Gastroesophageal sphincter (tissue), 4 donors: ENCODE results near the gene ADAM12. TPM values are rescaled to one million over a fixed set of nuclear protein-coding genes. Genes with fewer than 3 reads are reported as not detected.

Experiments used
- ATAC-seq: fragments of 150-250 bp; one replicate; pipeline ENCODE4 v1.9.1; 2016; ENCODE audit warnings: mild to moderate bottlenecking, moderate library complexity
- H3K27ac ChIP-seq, 4 donors: fragments of 200-600 bp; sonication (generic) in 3 of 4; 1 replicate in 3 of 4; 2 replicates in 1 of 4; pipeline ENCODE4 v1.5.1; 2016 to 2019
- H3K27me3 ChIP-seq: fragments of 200-600 bp; sonication (generic); one replicate; pipeline ENCODE4 v1.5.1; 2019
- H3K36me3 ChIP-seq, 2 donors: fragments of 200-600 bp; sonication (generic); one replicate each; pipeline ENCODE4 v1.5.1; 2019; ENCODE audit warnings: control low read depth in 1 of 2
- H3K4me1 ChIP-seq, 3 donors: fragments of 200-600 bp; sonication (generic); 1 replicate in 2 of 3; 2 replicates in 1 of 3; pipeline ENCODE4 v1.5.1; 2016 to 2019; ENCODE audit warnings: control low read depth in 2 of 3
- H3K4me3 ChIP-seq, 2 donors: fragments of 200-600 bp; sonication (generic); one replicate each; pipeline ENCODE4 v1.5.1; 2019; ENCODE audit warnings: mild to moderate bottlenecking in 1 of 2, moderate library complexity in 1 of 2
- H3K9me3 ChIP-seq, 3 donors: fragments of 200-600 bp; sonication (generic); one replicate each; pipeline ENCODE4 v1.5.1; 2017 to 2019; ENCODE audit warnings: control low read depth in 2 of 3
- EP300 ChIP-seq: sonication (generic); formaldehyde crosslinking; IDR thresholded peaks from one replicate; pipeline ENCODE4 v1.6.1; 2017; ENCODE audit warnings: antibody characterized with exemption, mild to moderate bottlenecking
- POLR2A ChIP-seq, 2 donors: fragments of 450-650 bp; IDR thresholded peaks; one replicate each; pipeline ENCODE4 v1.6.1; 2017; ENCODE audit warnings: antibody characterized with exemption in 2 of 2, mild to moderate bottlenecking in 2 of 2, moderate library complexity in 1 of 2
- POLR2AphosphoS5 ChIP-seq: sonication (generic); formaldehyde crosslinking; IDR thresholded peaks from one replicate; pipeline ENCODE4 v1.6.1; 2017; ENCODE audit warnings: antibody characterized with exemption
- WGBS, 2 donors: methylation state at CpG; one replicate each; pipeline ENCODE4 v1.1.5; 2018; ENCODE audit warnings: low coverage in 1 of 2; 5-methylcytosine and 5-hydroxymethylcytosine counted together
- total RNA-seq, 4 donors: library from RNA; depleted of rRNA; stranded (reverse); fragments of >200 nt; gene quantifications; one replicate each; pipeline ENCODE4 v1.1.0, GENCODE V29; 2016
- TF ChIP-seq, protein P1 (sequence below), 4 experiments: fragments of 200-600 bp in 2 of 4; fragments of 450-650 bp in 2 of 4; sonication (generic) in 1 of 4; IDR thresholded peaks; one replicate each; pipeline ENCODE4 v1.5.1; 2017 to 2019; ENCODE audit warnings: antibody characterized with exemption in 4 of 4, mild to moderate bottlenecking in 2 of 4, moderate library complexity in 2 of 4

ADAM12 gene
- total RNA-seq, 4 donors from 2014 or later = 0.27 to 1.2 (median 0.89) TPM

GRCh38 chr10:126110489-126111180, 277.6 kb downstream of the ADAM12 start:
- Histone ChIP-seq H3K9me3 (no peaks in the 10 kb centered on the region), H3K27ac (no peak overlapping the region), H3K27me3 (peaks cover 22% of the 10 kb centered on the region), H3K4me3 (no peak overlapping the region), H3K4me1 (no peaks in the 10 kb centered on the region), H3K36me3 (no peaks in the 10 kb centered on the region)
- TF ChIP-seq POLR2AphosphoS5 = no peak
- no peak for TF ChIP-seq EP300
- TF ChIP-seq, protein P1, sequence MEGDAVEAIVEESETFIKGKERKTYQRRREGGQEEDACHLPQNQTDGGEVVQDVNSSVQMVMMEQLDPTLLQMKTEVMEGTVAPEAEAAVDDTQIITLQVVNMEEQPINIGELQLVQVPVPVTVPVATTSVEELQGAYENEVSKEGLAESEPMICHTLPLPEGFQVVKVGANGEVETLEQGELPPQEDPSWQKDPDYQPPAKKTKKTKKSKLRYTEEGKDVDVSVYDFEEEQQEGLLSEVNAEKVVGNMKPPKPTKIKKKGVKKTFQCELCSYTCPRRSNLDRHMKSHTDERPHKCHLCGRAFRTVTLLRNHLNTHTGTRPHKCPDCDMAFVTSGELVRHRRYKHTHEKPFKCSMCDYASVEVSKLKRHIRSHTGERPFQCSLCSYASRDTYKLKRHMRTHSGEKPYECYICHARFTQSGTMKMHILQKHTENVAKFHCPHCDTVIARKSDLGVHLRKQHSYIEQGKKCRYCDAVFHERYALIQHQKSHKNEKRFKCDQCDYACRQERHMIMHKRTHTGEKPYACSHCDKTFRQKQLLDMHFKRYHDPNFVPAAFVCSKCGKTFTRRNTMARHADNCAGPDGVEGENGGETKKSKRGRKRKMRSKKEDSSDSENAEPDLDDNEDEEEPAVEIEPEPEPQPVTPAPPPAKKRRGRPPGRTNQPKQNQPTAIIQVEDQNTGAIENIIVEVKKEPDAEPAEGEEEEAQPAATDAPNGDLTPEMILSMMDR (IDR thresholded peaks at IDR 0.05) = no peak
- no peak for TF ChIP-seq POLR2A (IDR thresholded peaks at IDR 0.05)
- WGBS, 2 donors = 25 to 31% methylated on average over 5 of the region's 5 CpGs
- ATAC-seq = no peak

DNA sequence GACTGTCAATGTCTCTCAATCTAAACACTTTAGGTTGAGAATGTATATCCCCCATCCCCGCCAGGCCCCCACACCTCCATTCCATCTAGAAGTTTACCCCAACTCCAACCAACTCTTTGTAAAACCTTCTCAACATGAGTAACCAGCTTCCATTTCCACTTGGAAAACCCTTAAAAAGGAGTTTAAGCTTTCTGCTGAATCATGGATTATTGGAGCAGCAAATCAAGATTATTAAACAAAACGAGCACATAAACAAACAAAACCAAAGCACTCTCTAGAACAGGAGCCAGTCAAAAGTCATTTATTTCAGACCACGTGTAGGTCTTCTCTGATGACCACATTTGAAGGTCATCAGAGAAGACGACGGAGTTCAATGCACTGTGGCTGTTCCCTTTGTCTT, 278.4 kb downstream of the ADAM12 start:
- Histone ChIP-seq H3K27me3 (peaks cover 22% of the 10 kb centered on the region), H3K27ac (no peak overlapping the region), H3K4me1 (no peaks in the 10 kb centered on the region), H3K4me3 (no peak overlapping the region), H3K9me3 (no peaks in the 10 kb centered on the region), H3K36me3 (no peaks in the 10 kb centered on the region)
- 60 to 81% methylated on average over 4 to 5 of the region's 5 CpGs for WGBS, 2 donors
- no peak for ATAC-seq
- TF ChIP-seq POLR2AphosphoS5 (no peak), EP300 (no peak), POLR2A (IDR thresholded peaks at IDR 0.05) (no peak)
- TF ChIP-seq, protein P1 (IDR thresholded peaks at IDR 0.05) = no peak

DNA sequence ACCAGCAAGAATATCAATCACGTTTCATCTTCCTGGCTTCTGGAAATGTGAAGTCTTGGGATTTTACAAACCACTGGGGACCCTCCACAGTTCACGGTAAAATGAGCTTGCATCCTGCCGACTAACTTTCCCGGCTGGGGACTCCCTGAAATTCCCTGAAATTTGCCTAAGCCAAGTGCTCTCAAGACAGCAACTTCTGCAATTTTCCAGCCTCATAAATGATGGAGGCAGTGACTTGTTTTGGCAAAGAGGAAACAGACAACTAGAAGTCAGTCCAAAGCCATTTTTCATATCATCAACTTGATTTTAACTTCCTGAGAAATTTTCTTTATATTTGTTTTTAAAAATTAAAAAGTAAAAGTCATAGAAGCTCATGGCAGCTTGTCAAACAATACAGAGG, 279.6 kb downstream of the ADAM12 start:
- no peak for ATAC-seq
- H3K27me3 ChIP-seq = peaks cover 14% of the 10 kb centered on the region
- H3K4me1 ChIP-seq = no peaks in the 10 kb centered on the region
- H3K9me3 ChIP-seq = no peaks in the 10 kb centered on the region
- H3K27ac ChIP-seq = no peak overlapping the region
- H3K4me3 ChIP-seq = no peak overlapping the region
- 63 to 70% methylated on average over 4 of the region's 4 CpGs for whole genome bisulfite sequencing, 2 donors
- H3K36me3 ChIP-seq = no peaks in the 10 kb centered on the region
- TF ChIP-seq POLR2AphosphoS5 = no peak
- no peak for TF ChIP-seq EP300
- TF ChIP-seq, protein P1 (IDR thresholded peaks at IDR 0.05) = no peak
- no peak for TF ChIP-seq POLR2A (IDR thresholded peaks at IDR 0.05)

GRCh38 chr10:126104767-126105166, 283.5 kb downstream of the ADAM12 start:
- H3K4me1 ChIP-seq = no peaks in the 10 kb centered on the region
- peaks cover 4% of the 10 kb centered on the region for H3K27me3 ChIP-seq
- H3K36me3 ChIP-seq = no peaks in the 10 kb centered on the region
- no peaks in the 10 kb centered on the region for H3K9me3 ChIP-seq
- no peak overlapping the region for H3K27ac ChIP-seq
- WGBS, 2 donors = 37 to 42% methylated on average over 2 to 5 of the region's 8 CpGs
- peak; percentile 39 for ATAC-seq
- H3K4me3 ChIP-seq = no peak overlapping the region
- TF ChIP-seq POLR2AphosphoS5 (no peak), POLR2A (IDR thresholded peaks at IDR 0.05) (no peak), EP300 (no peak)
- TF ChIP-seq, protein P1 (IDR thresholded peaks at IDR 0.05) = no peak

DNA sequence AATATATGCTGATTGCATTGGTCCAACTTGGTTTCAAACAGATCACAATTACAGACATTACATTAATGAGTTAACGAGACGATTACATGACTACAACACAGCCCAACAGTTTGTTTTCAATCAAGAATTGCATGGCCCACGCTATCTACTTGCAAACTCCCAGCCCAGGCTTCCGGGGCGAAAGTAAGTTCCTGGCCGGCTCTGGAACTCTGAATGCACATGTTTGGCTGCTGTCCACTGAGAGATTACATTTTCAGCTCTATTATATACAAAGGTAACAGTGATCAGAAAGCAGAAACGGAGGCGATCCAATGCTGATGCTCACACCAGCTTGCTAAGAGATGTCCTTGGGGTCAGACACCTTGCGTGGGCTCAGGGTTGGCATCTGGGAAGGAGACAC, 285.6 kb downstream of the ADAM12 start:
- Histone ChIP-seq H3K4me1 (no peaks in the 10 kb centered on the region), H3K27ac (no peak overlapping the region), H3K27me3 (peaks cover 4% of the 10 kb centered on the region), H3K4me3 (no peak overlapping the region), H3K36me3 (no peaks in the 10 kb centered on the region), H3K9me3 (no peaks in the 10 kb centered on the region)
- ATAC-seq = no peak
- 46 to 47% methylated on average over 3 to 9 of the region's 9 CpGs for WGBS, 2 donors
- TF ChIP-seq POLR2A (IDR thresholded peaks at IDR 0.05) = no peak
- no peak for TF ChIP-seq POLR2AphosphoS5
